ENCODE results near the gene PPCDC. TPM values are rescaled to one million over a fixed set of nuclear protein-coding genes. Genes with fewer than 3 reads are reported as not detected.

Gene PPCDC
- total RNA-seq, 3 donors from 2014 or later: 12.4 to 18.9 (median 18.2) TPM

DNA sequence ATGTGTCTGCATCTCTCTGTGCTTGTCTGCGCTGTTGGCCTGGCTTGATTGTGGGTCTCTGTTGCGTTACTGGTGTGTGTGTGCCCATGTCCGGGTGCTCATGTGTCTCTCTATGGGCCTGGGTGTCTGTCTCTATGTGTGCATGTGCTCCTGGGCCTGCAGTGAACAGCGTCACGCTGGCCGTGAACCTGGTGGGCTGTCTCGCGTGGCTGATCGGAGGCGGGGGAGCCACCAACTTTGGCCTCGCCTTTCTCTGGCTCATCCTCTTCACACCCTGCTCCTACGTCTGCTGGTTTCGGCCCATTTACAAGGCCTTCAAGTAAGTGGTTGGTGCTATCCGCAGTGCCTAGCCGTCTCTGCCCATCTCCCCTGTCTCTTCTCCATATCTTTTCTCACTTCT lies 7.0 kb upstream of the PPCDC start:
- ATAC-seq: no peak
- Histone ChIP-seq H3K9me3 (no peaks in the 10 kb centered on the region), H3K36me3 (ENCODE audit: low read depth) (no peaks in the 10 kb centered on the region), H3K4me1 (ENCODE audit: low read depth) (no peaks in the 10 kb centered on the region), H3K4me3 (no peak overlapping the region)
- intact Hi-C loops (cut with DNase I, micrococcal nuclease): no loop called here
- DNase-seq: no peak
- no peak for TF ChIP-seq CTCF (IDR thresholded peaks at IDR 0.05)

DNA sequence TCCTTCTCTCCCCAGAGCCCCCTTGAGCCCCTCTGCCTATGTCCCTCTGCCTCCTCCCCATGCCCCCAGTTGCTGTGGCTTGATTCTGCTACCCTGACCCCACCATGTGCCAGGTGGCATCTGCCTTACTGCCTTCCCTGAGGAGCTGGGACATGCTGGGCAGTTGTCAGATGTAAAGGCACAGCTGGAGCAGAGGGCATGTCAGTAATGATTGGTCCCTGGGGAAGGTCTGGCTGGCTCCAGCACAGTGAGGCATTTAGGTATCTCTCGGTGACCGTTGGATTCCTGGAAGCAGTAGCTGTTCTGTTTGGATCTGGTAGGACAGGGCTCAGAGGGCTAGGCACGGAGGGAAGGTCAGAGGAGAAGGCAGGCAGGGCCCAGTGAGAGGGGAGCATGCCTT lies 3.5 kb upstream of the PPCDC start:
- ATAC-seq: no peak
- Histone ChIP-seq H3K4me1 (ENCODE audit: low read depth) (peaks cover 9% of the 10 kb centered on the region), H3K4me3 (no peak overlapping the region), H3K9me3 (no peaks in the 10 kb centered on the region), H3K36me3 (ENCODE audit: low read depth) (no peaks in the 10 kb centered on the region)
- DNase-seq: no peak
- intact Hi-C loops (cut with DNase I, micrococcal nuclease): no loop called here
- TF ChIP-seq CTCF (IDR thresholded peaks at IDR 0.05): no peak

- no peak for ATAC-seq
These were observed 2.0 kb upstream of the PPCDC start for GRCh38 chr15:75021341-75021740.

GRCh38 chr15:75022783-75023180 lies 608 bp upstream of the PPCDC start:
- peaks cover 13% of the 10 kb centered on the region for H3K4me1 ChIP-seq (ENCODE audit: low read depth)
- no peaks in the 10 kb centered on the region for H3K9me3 ChIP-seq
- no peak for TF ChIP-seq CTCF (IDR thresholded peaks at IDR 0.05)
- no peak for ATAC-seq
- H3K36me3 ChIP-seq (ENCODE audit: low read depth): no peaks in the 10 kb centered on the region
- no peak for DNase-seq
- no peak overlapping the region for H3K4me3 ChIP-seq
- intact Hi-C loops (cut with DNase I, micrococcal nuclease): no loop called here

More at GRCh38 chr15:75021341-75021740, 2.0 kb upstream of the PPCDC start:
- no peak for DNase-seq
- TF ChIP-seq CTCF (IDR thresholded peaks at IDR 0.05): no peak
- H3K4me3 ChIP-seq: no peak overlapping the region
- peaks cover 13% of the 10 kb centered on the region for H3K4me1 ChIP-seq (ENCODE audit: low read depth)
- intact Hi-C loops (cut with DNase I, micrococcal nuclease): no loop called here
- H3K36me3 ChIP-seq (ENCODE audit: low read depth): no peaks in the 10 kb centered on the region
- H3K9me3 ChIP-seq: no peaks in the 10 kb centered on the region

- peaks cover 13% of the 10 kb centered on the region for H3K4me1 ChIP-seq (ENCODE audit: low read depth)
- H3K4me3 ChIP-seq: peak overlapping the region; percentile 45
- H3K9me3 ChIP-seq: no peaks in the 10 kb centered on the region
- intact Hi-C loops (cut with DNase I, micrococcal nuclease): no loop called here
- peak in 1 of 3 donors; percentile 46 for DNase-seq
- peak; percentile 39 for ATAC-seq
- no peak for TF ChIP-seq CTCF (IDR thresholded peaks at IDR 0.05)
- no peaks in the 10 kb centered on the region for H3K36me3 ChIP-seq (ENCODE audit: low read depth)
These were observed 664 bp downstream of the PPCDC start for GRCh38 chr15:75023872-75024636.

Measured in mucosa of descending colon (tissue), 3 donors.